Stimulated activated CD4-positive, alpha-beta T cell treated with anti-CD3 and anti-CD28 coated beads, Interleukin-1b, Interleukin-23, amount 100 ng/mL, for 1 hour (primary cell): Measurements from ENCODE around the gene LTB4R2.

Experiments used
- DNase-seq, 2 donors: peaks; one replicate each; pipeline ENCODE4 v3.0.0-alpha.2; 2020; ENCODE audit warnings: low read depth in 2 of 2

Gene LTB4R2

DNA sequence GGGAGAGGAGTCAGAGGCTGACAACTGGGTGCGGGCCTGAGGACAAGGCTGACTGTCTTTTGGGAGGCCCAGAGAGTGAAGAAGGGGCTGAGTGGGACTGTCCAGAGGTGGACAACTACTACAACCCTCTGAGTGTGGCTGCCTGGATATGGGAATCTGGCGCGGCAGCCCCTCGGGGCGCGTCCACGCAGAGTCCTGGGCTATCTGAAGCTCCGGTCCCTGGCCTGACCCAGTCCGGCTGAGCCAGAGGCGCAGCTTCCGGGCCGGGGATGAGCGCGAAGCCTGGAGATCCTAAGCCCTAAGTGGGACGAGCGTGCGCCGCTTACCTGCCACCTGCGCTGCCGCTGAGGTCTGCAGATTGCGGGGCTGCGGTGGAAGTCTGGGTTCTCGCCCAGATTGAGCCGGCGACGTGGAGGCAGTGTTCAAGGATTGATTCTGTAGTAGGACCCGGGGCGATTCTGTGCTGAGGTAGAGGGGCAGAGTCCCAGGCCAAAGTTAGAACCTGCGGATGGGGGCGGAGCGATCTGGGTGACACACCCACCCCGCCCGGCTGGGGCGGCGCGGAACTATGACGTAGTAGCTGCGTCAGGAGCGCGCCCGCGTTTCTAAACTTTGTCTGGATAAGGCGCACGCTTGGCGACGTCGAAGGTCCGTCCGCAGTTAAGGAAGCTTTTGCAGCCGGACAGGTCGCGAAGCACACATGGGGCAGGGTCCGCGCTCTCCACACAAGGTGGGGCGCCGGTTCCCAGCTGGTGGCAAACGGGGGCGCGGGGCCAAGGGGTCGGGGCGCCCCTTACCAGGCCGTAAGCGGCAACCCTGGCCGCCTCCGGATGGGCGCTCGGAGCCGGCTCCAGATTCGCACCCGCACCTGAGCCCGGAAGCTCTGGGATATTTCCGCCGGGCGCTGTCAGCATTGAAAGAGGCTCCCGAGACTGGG is 10.4 kb upstream of the LTB4R2 start, which contains the start of the genes DHRS1 and NOP9:
Gene DHRS1, minus strand, starts transcription at position 526 of the 937 bp plus-strand sequence. CDS start 674 bp downstream, outside the sequence.
Gene NOP9, plus strand, starts transcription at position 596 of the 937 bp plus-strand sequence. Its CDS starts 105 bp downstream, at position 701.
- DNase-seq: peak; percentile 77 to 93

DNA sequence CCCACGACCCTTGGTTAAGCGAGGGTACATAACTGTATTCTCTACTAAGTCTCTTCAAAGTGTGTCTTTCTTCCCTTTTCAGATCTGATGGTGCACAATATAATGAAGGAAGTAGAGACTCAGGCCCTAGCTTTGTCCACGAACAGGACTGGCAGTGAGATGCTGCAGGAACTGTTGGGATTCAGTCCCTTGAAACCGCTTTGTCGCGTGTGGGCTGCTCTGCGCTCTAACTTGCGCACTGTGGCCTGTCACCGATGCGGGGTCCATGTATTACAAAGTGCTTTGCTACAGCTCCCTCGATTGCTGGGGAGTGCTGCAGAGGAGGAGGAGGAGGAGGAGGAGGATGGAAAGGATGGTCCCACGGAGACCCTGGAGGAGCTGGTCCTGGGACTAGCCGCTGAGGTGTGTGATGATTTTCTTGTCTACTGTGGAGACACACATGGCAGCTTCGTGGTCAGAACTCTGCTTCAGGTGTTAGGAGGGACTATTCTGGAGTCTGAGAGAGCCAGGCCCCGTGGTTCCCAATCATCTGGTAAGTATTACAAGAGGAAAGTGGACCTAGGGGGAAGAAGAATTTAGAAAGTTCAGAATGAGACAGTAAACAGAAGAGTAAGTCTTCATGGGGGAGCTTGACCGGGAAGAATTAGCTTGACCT is 9.5 kb upstream of the LTB4R2 start:
- no peak for DNase-seq

DNA sequence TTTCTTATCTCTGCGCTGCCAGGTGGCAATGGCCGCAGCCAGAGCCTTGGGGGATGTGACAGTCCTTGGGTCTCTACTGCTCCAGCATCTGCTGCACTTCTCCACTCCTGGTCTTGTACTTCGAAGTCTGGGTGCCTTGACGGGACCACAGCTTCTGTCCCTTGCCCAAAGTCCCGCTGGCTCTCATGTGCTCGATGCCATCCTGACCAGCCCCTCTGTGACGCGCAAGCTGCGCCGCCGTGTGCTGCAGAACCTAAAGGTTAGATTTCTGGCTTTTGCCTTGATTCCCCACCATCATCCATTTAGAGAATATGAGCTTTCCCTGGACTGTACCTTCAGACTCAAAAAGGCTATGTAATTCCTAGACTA is 5.9 kb upstream of the LTB4R2 start:
- DNase-seq: no peak

DNA sequence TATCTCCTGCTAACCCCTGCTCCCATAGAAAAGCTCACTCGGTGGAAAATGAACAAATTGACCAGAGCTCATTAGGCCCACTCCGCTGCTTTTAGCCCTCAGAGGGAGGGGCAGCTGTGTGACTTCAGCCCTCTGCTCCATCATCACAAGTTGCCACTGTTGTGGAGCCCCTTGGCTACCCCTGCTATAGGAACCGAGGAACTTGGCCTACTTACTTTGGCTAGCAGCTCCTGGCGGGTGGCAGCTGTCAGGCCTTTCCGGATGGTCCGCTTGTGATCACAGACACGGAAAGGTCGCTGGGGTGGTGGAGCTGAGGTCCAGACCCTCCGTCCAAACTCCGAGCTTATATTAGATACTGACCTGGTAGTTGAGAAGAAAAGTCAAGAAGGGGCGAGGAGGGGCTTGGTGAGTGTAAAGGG is 2.8 kb upstream of the LTB4R2 start:
- DNase-seq: no peak

DNA sequence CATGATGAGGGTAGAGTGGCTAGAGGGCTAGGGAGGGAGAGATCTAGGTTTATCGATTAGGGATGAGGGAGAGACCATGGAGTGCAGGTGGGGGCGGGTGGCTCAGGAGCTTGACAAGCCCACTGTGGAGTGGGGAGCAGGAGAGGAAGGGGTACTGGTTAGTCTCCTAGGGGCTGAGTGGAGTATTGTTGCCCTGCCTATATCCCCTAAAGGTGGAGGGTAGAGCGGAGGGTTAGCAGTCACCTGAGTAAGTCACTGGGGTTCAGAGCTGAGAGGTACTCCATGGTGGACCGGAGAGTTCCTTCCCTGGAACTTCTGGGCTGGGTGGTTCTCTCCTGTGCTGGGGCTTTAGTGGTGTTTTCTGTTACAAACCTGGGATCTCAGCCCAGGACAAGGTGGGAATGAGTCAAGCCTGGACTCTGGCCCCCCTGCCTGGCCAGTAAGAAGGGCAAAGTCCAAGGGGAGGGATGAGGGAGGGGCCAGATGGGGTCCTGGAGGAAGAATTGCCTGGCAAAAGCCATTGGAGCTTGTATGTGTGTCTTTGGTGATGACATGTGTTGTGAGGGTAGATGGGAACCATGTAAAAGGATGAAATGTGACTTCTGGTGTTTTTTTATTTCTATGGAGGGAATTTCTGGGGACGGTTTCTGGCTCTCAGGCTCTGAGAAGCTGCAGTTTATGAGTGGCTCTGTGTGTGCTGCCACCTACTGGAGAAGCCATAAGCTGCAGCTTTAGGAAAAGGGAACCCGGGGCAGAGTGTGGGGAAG is 2.2 kb upstream of the LTB4R2 start, which contains the start of gene CIDEB:
Gene CIDEB, minus strand, starts transcription at position 403 of the 767 bp plus-strand sequence. Its CDS starts 119 bp downstream, at position 284.
- no peak for DNase-seq

DNA sequence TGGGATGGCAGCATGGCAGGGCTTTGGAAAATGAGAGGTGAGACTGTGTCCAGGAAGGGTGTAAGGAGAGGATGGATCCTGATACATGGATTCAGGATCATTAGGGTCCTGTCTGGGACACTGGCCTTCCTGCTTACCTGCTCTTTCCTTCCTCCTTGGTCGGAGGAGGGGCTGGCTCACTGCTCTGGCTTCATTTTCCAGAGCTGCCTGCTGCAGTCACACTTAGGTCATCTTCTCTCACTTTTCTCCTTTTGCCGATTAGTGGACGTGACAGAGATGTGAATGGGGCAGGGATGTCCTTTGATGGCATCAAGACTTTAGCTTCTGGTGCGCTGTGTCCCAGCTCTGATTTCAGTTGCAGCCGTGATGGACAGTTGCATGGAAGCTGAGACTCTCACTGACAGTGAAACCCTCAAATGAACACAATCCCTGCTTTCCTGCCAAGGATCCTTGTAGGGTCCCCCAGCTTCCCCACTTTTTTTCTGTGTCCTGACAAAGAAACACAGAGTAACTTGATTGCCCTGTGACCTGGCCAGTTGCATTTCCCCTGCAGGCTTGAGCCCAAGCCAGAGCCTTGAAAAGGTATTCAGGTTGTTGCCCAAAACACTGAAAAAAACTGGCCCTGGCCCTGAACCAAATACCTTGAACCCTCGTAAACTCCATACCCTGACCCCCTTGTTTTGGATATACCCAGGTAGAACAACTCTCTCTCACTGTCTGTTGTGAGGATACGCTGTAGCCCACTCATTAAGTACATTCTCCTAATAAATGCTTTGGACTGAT is 1.4 kb upstream of the LTB4R2 start:
- no peak for DNase-seq

DNA sequence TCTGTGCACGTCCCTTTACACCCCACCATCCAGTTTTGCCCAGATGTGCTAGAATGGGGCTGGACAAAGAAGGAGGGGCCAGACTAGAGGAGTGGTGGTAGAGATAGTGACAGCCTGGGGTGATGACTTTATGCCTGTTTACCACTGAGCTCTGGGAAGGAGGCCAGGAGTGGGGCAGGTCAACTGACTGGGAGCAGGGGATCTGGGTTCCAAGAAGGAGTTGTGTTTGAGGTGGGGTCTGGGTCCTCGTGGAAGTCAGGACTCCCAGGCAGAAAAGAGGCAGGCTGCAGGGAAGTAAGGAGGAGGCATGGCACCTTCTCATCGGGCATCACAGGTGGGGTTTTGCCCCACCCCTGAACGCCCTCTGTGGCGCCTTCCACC is 315 bp downstream of the LTB4R2 start:
- no peak for DNase-seq

DNA sequence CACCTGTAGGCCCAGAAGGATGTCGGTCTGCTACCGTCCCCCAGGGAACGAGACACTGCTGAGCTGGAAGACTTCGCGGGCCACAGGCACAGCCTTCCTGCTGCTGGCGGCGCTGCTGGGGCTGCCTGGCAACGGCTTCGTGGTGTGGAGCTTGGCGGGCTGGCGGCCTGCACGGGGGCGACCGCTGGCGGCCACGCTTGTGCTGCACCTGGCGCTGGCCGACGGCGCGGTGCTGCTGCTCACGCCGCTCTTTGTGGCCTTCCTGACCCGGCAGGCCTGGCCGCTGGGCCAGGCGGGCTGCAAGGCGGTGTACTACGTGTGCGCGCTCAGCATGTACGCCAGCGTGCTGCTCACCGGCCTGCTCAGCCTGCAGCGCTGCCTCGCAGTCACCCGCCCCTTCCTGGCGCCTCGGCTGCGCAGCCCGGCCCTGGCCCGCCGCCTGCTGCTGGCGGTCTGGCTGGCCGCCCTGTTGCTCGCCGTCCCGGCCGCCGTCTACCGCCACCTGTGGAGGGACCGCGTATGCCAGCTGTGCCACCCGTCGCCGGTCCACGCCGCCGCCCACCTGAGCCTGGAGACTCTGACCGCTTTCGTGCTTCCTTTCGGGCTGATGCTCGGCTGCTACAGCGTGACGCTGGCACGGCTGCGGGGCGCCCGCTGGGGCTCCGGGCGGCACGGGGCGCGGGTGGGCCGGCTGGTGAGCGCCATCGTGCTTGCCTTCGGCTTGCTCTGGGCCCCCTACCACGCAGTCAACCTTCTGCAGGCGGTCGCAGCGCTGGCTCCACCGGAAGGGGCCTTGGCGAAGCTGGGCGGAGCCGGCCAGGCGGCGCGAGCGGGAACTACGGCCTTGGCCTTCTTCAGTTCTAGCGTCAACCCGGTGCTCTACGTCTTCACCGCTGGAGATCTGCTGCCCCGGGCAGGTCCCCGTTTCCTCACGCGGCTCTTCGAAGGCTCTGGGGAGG is 985 bp downstream of the LTB4R2 start, which contains the start of gene LTB4R:
Gene LTB4R, plus strand, starts transcription at position 857 of the 959 bp plus-strand sequence. CDS start 4,150 bp downstream, outside the sequence.
- no peak for DNase-seq

DNA sequence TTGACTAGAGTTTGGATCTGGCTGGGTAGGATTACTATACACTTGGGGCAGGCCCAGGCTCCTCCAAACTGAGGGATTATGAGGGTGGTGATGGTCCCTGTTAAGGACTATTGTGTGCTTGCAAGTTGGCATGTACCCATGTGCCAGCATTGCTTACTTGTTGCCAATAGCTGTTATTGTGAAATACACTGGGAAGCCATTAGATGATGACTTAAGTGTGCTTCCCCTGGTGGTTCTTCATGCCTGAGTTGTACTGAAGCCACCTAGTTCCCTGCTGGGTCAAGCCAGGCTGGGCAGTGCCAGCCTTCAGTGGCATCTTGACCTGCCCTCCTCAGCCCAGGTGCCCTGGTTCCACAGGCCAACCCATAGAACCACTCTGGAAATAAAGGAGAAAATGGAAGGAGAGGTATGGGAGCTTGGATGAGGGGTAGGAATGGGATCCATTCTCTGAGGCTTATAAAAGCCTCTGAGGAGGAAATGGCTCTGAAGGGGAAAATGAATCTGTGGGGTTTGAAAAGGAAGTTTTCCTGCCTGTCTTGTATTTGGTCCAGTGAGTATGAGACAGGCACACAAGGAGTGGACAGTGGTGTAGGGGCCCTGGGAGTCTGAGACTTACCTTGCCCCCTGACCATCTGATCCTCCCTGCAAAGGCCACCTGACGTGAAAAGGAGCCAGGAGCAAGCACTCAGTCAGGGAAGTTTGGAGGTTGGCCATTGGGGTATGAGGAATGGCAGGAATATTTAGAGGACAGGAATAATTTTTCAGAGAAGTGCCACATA is 2.1 kb downstream of the LTB4R2 start:
- no peak for DNase-seq

DNA sequence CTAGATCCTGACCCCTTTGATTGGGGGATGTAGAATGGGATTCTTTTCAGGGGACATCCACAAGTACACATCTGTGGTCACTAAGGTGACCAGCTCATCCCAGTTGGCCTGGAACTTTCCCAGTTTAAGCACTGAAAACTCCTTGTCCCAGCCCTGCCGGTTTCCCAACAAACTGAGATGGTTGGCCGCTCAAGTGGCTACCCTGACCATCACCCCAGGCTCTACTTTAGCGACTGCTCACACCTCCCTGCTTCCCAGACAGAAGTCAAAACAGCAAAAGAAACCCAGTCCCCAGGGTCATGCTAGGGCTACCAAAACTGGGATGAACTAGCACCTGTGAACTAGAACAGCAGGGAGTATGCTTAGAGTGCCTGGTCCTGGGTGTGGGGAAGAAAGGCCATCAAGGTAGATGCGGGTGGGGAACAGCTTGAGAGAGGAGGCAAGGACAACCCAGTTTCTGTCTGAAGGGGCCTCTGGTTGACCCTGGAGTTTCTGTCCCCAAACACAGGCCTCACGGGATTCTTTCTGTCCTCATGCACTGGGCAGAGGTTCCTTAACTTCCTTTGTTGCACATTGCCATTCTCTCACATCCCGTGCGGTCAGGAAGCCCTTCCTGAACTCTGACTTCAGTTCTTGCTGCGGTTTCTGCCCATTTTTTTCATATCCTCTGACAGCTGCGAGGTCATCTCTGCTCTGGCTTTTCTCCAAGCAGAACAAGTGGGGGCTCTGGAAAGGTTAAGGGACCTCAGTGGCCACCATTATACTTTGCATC is 3.0 kb downstream of the LTB4R2 start:
- DNase-seq: no peak

DNA sequence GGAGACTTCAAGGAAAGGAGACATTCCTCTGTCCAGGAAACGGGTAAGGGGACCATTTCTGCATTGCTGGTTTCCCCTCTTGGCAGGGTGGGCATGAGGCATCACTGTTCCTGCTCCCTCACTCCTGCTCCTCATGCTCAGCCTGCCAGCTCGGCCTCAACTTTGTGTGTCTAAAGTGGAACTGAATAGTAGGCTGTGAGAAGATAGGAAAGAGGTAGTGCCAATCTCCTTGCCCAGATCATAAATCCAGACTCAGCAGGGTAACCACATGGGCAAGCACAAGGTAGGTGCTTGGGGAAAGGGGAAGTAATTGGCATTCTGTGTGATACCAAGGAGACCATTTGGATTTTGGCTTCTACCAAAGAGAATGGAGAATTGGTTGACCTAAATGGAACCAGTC is 4.0 kb downstream of the LTB4R2 start:
- DNase-seq: no peak

DNA sequence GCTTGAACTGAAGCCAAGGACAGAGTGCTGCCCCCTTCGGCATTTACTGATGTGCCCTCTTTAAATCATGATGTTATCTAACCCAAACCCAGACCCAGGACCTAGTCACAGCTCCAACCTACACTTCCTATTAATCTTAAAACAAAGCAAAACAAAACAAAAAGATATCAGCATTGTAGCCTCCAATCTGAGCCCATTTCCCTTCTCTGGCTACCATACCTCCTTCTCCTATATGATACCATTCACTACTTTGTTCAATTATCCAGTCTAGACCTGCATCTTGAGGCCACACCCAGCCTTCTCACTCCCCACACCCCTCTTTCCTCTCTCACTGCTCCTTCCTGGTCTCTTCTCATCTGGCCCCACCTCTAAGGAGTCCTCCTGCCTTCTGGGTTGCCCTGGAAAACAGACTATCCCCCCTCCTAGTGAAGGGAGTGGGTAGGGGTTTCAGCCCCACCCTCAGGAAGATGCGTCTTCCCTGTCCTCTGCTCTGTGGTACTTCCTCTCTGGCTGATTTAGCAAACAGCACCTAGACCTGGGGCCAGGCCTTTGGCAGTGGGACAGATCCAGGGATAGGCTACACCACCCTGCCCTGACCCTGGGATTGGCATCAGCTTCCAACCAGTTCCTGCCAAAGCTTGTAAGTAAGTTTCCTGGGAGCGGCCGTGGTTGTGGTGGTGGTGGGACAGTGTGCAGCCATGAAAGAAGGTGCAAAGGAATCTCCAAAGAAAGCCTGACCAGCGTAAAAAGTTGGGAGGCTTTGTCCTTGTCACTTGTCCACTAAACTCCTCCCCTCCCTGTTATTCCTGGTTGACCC is 4.6 kb downstream of the LTB4R2 start:
- DNase-seq: no peak

DNA sequence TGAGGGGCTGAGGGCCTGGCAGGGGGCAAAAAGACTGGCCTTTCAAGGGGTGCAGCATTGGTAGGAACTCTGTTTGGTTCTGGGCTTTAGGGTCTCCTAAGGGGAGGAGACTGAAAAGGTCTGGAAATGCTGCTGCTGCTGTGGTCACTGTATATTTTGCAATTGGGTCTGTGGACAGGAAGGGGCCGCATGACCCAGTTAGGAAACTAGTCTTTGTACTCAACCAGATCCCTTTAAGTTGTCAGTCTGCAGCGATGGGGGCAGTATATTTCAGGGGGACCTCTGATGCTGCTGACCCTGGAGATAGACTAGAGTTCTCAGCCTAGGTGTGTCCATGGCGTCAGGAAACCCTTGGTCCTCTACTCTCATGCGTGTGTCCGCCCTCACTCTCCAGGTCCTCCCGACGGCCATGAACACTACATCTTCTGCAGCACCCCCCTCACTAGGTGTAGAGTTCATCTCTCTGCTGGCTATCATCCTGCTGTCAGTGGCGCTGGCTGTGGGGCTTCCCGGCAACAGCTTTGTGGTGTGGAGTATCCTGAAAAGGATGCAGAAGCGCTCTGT is 5.4 kb downstream of the LTB4R2 start:
- no peak for DNase-seq

DNA sequence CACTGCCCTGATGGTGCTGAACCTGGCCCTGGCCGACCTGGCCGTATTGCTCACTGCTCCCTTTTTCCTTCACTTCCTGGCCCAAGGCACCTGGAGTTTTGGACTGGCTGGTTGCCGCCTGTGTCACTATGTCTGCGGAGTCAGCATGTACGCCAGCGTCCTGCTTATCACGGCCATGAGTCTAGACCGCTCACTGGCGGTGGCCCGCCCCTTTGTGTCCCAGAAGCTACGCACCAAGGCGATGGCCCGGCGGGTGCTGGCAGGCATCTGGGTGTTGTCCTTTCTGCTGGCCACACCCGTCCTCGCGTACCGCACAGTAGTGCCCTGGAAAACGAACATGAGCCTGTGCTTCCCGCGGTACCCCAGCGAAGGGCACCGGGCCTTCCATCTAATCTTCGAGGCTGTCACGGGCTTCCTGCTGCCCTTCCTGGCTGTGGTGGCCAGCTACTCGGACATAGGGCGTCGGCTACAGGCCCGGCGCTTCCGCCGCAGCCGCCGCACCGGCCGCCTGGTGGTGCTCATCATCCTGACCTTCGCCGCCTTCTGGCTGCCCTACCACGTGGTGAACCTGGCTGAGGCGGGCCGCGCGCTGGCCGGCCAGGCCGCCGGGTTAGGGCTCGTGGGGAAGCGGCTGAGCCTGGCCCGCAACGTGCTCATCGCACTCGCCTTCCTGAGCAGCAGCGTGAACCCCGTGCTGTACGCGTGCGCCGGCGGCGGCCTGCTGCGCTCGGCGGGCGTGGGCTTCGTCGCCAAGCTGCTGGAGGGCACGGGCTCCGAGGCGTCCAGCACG is 6.1 kb downstream of the LTB4R2 start:
- no peak for DNase-seq

DNA sequence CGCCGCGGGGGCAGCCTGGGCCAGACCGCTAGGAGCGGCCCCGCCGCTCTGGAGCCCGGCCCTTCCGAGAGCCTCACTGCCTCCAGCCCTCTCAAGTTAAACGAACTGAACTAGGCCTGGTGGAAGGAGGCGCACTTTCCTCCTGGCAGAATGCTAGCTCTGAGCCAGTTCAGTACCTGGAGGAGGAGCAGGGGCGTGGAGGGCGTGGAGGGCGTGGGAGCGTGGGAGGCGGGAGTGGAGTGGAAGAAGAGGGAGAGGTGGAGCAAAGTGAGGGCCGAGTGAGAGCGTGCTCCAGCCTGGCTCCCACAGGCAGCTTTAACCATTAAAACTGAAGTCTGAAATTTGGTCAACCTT is 6.6 kb downstream of the LTB4R2 start:
- DNase-seq: no peak

DNA sequence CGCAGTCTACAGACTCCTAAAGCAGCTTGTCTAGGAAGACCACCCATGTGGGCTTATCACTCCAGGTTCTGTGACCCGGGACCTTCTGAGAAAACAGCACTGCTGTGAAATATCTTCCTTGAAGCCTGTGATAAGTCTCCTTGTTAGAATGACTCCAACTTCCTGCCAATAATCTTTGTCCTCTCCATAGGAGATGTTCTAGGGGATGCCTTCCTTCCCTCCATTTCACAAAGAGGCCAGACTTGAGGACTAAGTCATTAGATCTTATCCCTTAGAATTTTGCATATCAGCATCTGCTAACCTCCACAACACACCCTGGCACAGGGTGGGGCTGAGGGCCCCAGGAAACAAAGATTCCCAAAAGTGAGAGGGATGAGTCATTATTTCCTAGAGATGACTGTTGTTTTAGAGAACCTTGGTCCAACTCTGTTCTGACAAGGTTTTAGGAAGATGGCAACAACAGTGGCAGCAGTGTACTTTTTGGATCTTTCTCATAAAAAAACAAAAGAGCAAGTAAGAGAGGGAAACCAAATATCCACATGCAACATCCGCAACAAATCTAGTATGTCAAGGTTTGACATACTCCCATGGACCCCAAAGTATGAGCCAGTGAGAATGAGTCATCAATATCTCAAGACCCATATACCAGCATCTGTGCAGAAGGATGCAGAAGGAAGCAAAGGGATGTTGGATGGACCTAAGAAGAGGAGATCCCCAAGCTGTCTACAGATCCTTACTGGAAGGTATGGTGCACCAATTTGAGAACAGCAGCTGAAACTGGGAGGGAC is 7.4 kb downstream of the LTB4R2 start:
- no peak for DNase-seq
